ENCODE results near the gene CCDC51.

GRCh38 chr3:48434591-48435222, 5.2 kb downstream of the CCDC51 start:
- TF ChIP-seq POLR2A (IDR thresholded peaks at IDR 0.05), result no peak
- no peak for TF ChIP-seq CTCF (IDR thresholded peaks at IDR 0.05)
- no peak for TF ChIP-seq EP300 (IDR thresholded peaks at IDR 0.05)

All from tibial nerve (tissue), 4 donors.